SK-N-SH (cell line): ENCODE measurements around the gene IFNA17. TPM values are rescaled to one million over a fixed set of nuclear protein-coding genes. Genes with fewer than 3 reads are reported as not detected.

ENCODE experiments used
- CTCF ChIA-PET: fragments of 300-600, 350-600 bp; formaldehyde crosslinking; extraction: SDS; loops from one replicate; lab custom pipeline; 2021; lab: Yijun Ruan, JAX
- POLR2A ChIA-PET: fragments of 350-600 bp; sonication (Branson Sonifier 250); formaldehyde crosslinking; extraction: SDS; loops from one replicate; lab custom pipeline; 2020; ENCODE audit warnings: antibody characterized with exemption, inconsistent platforms; lab: Yijun Ruan, JAX
- DNase-seq: peaks from one replicate; pipeline ENCODE4 v3.0.0; 2012
- H2AFZ ChIP-seq: fragments of 200-600 bp; sonication (generic); 2 replicates; pipeline ENCODE4 v1.8.1; 2016; ENCODE audit warnings: antibody characterized with exemption, mild to moderate bottlenecking, low read depth
- H3F3A ChIP-seq: fragments of 200-600 bp; sonication (generic); replicated peaks from 2 replicates; pipeline ENCODE3; 2016; ENCODE audit warnings: antibody characterized with exemption, mild to moderate bottlenecking; ENCODE audit not compliant: insufficient read depth
- H3K27ac ChIP-seq, 2 experiments: fragments of 200-500 bp in 1 of 2; fragments of 200-600 bp in 1 of 2; sonication (Bioruptor generic) in 1 of 2; sonication (generic), shearing (Covaris generic) in 1 of 2; 2 replicates each; pipeline versions ENCODE4 v1.5.1 to v1.6.1; 2014 to 2016; ENCODE audit warnings: low read depth in 2 of 2, inconsistent platforms in 1 of 2, low read length in 1 of 2, mild to moderate bottlenecking in 1 of 2, mixed read lengths in 1 of 2
- H3K27me3 ChIP-seq: fragments of 200-600 bp; sonication (generic), shearing (Covaris generic); 2 replicates; pipeline ENCODE4 v1.6.1; 2016; ENCODE audit warnings: mixed run types; ENCODE audit not compliant: insufficient read depth
- H3K36me3 ChIP-seq, 2 experiments: fragments of 200-500 bp in 1 of 2; fragments of 200-600 bp in 1 of 2; sonication (Bioruptor generic) in 1 of 2; sonication (generic) in 1 of 2; replicated peaks in 1 of 2; 2 replicates each; pipeline versions ENCODE3 to v1.5.1; 2014 to 2016; ENCODE audit warnings: low read length in 1 of 2, mild to moderate bottlenecking in 1 of 2; ENCODE audit not compliant: insufficient read depth in 2 of 2, control insufficient read depth in 1 of 2
- H3K4me1 ChIP-seq, 2 experiments: fragments of 200-500 bp in 1 of 2; fragments of 200-600 bp in 1 of 2; sonication (Bioruptor generic) in 1 of 2; sonication (generic), shearing (Covaris generic) in 1 of 2; 2 replicates each; pipeline versions ENCODE4 v1.5.1 to v1.6.1; 2014 to 2016; ENCODE audit warnings: low read depth in 1 of 2, low read length in 1 of 2, mixed run types in 1 of 2; ENCODE audit not compliant: insufficient read depth in 2 of 2, control insufficient read depth in 1 of 2
- H3K4me2 ChIP-seq: fragments of 200-600 bp; sonication (generic), shearing (Covaris generic); 2 replicates; pipeline ENCODE4 v1.6.1; 2017; ENCODE audit warnings: mixed run types
- H3K4me3 ChIP-seq, 2 experiments: fragments of 200-500 bp in 1 of 2; fragments of 200-600 bp in 1 of 2; sonication (Bioruptor generic) in 1 of 2; sonication (generic), shearing (Covaris generic) in 1 of 2; 2 replicates each; pipeline versions ENCODE4 v1.5.1 to v1.8.1; 2014 to 2016; ENCODE audit warnings: low read depth in 2 of 2, inconsistent platforms in 1 of 2, low read length in 1 of 2, mild to moderate bottlenecking in 1 of 2, mixed read lengths in 1 of 2, moderate library complexity in 1 of 2
- H3K79me2 ChIP-seq: fragments of 200-600 bp; sonication (generic); 2 replicates; pipeline ENCODE4 v1.8.1; 2017; ENCODE audit warnings: mild to moderate bottlenecking; ENCODE audit not compliant: insufficient read depth
- H3K9ac ChIP-seq: fragments of 200-600 bp; sonication (generic); 2 replicates; pipeline ENCODE4 v1.6.1; 2017; ENCODE audit warnings: mixed run types
- H3K9me2 ChIP-seq: fragments of 200-600 bp; sonication (generic); 2 replicates; pipeline ENCODE4 v1.6.1; 2017; ENCODE audit warnings: mixed run types
- H3K9me3 ChIP-seq: fragments of 200-600 bp; sonication (generic); 2 replicates; pipeline ENCODE4 v1.6.1; 2017; ENCODE audit warnings: mixed run types, mild to moderate bottlenecking, moderate library complexity
- H4K20me1 ChIP-seq: fragments of 200-600 bp; sonication (generic); 2 replicates; pipeline ENCODE4 v1.6.1; 2017; ENCODE audit warnings: mild to moderate bottlenecking, mixed run types; ENCODE audit not compliant: insufficient read depth
- CHD2 ChIP-seq: fragments of 150-350 bp; IDR thresholded peaks from 2 replicates; pipeline ENCODE4 v1.6.1; 2018; ENCODE audit warnings: low read length; ENCODE audit not compliant: partially characterized antibody
- FOXJ3 ChIP-seq: sonication (generic); formaldehyde crosslinking; IDR thresholded peaks from 2 replicates; pipeline ENCODE4 v1.5.1; 2020; ENCODE audit warnings: mild to moderate bottlenecking, missing genetic modification reagents
- GATA2 ChIP-seq: sonication (generic); formaldehyde crosslinking; IDR thresholded peaks from 2 replicates; pipeline ENCODE4 v1.5.0; 2020; ENCODE audit warnings: mild to moderate bottlenecking, missing genetic modification reagents
- IRF3 ChIP-seq: fragments of 150-350 bp; IDR thresholded peaks from 2 replicates; pipeline ENCODE4 v1.6.1; 2016; ENCODE audit warnings: mild to moderate bottlenecking, low read depth, low read length
- MXI1 ChIP-seq: IDR thresholded peaks from 2 replicates; pipeline ENCODE4 v1.6.1; 2012; ENCODE audit warnings: mild to moderate bottlenecking, low read depth, low read length, improper control_type of control experiment
- NFIC ChIP-seq: IDR thresholded peaks from 2 replicates; pipeline ENCODE4 v1.4.0; 2012; ENCODE audit warnings: borderline replicate concordance
- PBX3 ChIP-seq: IDR thresholded peaks from 2 replicates; pipeline ENCODE4; 2012
- POLR2AphosphoS5 ChIP-seq: IDR thresholded peaks from 2 replicates; pipeline ENCODE4 v1.6.1; 2012; ENCODE audit warnings: low read depth, low read length
- RAD21 ChIP-seq: IDR thresholded peaks from 2 replicates; pipeline ENCODE4 v1.6.1; 2012; ENCODE audit warnings: mild to moderate bottlenecking, low read length
- RFX5 ChIP-seq: IDR thresholded peaks from 2 replicates; pipeline ENCODE4 v1.6.1; 2012; ENCODE audit warnings: mild to moderate bottlenecking, improper control_type of control experiment, low read length
- TAF1 ChIP-seq: IDR thresholded peaks from 2 replicates; pipeline ENCODE4 v1.6.1; 2012; ENCODE audit warnings: low read depth, mild to moderate bottlenecking, low read length, moderate library complexity, borderline replicate concordance
- WGBS: methylation state at CpG from one replicate; pipeline ENCODE4 v1.1.6; 2017; ENCODE audit warnings: low lambda C conversion rate; 5-methylcytosine and 5-hydroxymethylcytosine counted together
- polyA plus RNA-seq, 3 experiments: library from polyadenylated mRNA; depleted of rRNA; stranded (reverse); fragments of >200 nt; gene quantifications; 2 replicates each; pipeline ENCODE4 v1.2.3, GENCODE V29; 2012
- TF ChIP-seq, protein P1 (sequence below): IDR thresholded peaks from 2 replicates; pipeline ENCODE4 v1.6.1; 2012; ENCODE audit warnings: mild to moderate bottlenecking, low read depth, low read length, moderate library complexity
- TF ChIP-seq, protein P2 (sequence below): fragments of 200-600 bp; sonication (generic); IDR thresholded peaks from 2 replicates; pipeline ENCODE4 v1.6.1; 2017; ENCODE audit warnings: antibody characterized with exemption, mild to moderate bottlenecking, moderate library complexity

IFNA17 gene
- polyA plus RNA-seq, 1 of the 3 experiments (the other 2 are of a cell fraction), result not detected

GRCh38 chr9:21252721-21253547 lies 24.9 kb upstream of the IFNA17 start:
- TF ChIP-seq TAF1, result no peak
- no peak for TF ChIP-seq RFX5
- TF ChIP-seq, protein P1, sequence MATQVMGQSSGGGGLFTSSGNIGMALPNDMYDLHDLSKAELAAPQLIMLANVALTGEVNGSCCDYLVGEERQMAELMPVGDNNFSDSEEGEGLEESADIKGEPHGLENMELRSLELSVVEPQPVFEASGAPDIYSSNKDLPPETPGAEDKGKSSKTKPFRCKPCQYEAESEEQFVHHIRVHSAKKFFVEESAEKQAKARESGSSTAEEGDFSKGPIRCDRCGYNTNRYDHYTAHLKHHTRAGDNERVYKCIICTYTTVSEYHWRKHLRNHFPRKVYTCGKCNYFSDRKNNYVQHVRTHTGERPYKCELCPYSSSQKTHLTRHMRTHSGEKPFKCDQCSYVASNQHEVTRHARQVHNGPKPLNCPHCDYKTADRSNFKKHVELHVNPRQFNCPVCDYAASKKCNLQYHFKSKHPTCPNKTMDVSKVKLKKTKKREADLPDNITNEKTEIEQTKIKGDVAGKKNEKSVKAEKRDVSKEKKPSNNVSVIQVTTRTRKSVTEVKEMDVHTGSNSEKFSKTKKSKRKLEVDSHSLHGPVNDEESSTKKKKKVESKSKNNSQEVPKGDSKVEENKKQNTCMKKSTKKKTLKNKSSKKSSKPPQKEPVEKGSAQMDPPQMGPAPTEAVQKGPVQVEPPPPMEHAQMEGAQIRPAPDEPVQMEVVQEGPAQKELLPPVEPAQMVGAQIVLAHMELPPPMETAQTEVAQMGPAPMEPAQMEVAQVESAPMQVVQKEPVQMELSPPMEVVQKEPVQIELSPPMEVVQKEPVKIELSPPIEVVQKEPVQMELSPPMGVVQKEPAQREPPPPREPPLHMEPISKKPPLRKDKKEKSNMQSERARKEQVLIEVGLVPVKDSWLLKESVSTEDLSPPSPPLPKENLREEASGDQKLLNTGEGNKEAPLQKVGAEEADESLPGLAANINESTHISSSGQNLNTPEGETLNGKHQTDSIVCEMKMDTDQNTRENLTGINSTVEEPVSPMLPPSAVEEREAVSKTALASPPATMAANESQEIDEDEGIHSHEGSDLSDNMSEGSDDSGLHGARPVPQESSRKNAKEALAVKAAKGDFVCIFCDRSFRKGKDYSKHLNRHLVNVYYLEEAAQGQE, result no peak
- TF ChIP-seq IRF3, result no peak
- TF ChIP-seq FOXJ3 (CRISPR knock-in tag), result no peak
- TF ChIP-seq NFIC, result no peak
- TF ChIP-seq GATA2 (CRISPR knock-in tag), result no peak
- peak; percentile 47 for TF ChIP-seq RAD21
- TF ChIP-seq PBX3, result no peak
- TF ChIP-seq CHD2, result no peak
- TF ChIP-seq MXI1, result no peak
- TF ChIP-seq POLR2AphosphoS5, result no peak
- TF ChIP-seq, protein P2, sequence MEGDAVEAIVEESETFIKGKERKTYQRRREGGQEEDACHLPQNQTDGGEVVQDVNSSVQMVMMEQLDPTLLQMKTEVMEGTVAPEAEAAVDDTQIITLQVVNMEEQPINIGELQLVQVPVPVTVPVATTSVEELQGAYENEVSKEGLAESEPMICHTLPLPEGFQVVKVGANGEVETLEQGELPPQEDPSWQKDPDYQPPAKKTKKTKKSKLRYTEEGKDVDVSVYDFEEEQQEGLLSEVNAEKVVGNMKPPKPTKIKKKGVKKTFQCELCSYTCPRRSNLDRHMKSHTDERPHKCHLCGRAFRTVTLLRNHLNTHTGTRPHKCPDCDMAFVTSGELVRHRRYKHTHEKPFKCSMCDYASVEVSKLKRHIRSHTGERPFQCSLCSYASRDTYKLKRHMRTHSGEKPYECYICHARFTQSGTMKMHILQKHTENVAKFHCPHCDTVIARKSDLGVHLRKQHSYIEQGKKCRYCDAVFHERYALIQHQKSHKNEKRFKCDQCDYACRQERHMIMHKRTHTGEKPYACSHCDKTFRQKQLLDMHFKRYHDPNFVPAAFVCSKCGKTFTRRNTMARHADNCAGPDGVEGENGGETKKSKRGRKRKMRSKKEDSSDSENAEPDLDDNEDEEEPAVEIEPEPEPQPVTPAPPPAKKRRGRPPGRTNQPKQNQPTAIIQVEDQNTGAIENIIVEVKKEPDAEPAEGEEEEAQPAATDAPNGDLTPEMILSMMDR, result peak; percentile 59
- WGBS, result 0% methylated on average over 3 of the region's 3 CpGs
- Histone ChIP-seq H3K27me3 (peaks cover 10% of the 10 kb centered on the region; the same call in 1 of the 2 replicates), H4K20me1 (no peaks in the 10 kb centered on the region), H3K9me2 (no peaks in the 10 kb centered on the region), H3K27ac (no peak overlapping the region), H3K4me1 (no peaks in the 10 kb centered on the region), H3K4me3 (peak overlapping the region in 1 of 2 experiments; percentile 26; a peak in 1 of 4 replicates), H3K9ac (no peak overlapping the region), H2AFZ (no peak overlapping the region), H3F3A (no peaks in the 10 kb centered on the region), H3K9me3 (no peaks in the 10 kb centered on the region), H3K79me2 (no peaks in the 10 kb centered on the region), H3K36me3 (no peaks in the 10 kb centered on the region), H3K4me2 (no peak overlapping the region)
- POLR2A ChIA-PET, result no interaction called here
- DNase-seq, result peak; percentile 9
- CTCF ChIA-PET, result interaction anchor here (0.8 to 2.1 kb wide), 13 partner anchors 9 to 203 kb away, joined by 3 to 9 read pairs (median 4); partner anchors contain the start of genes IFNA14 and KLHL9
